Stomach (tissue), 9 donors: Measurements from ENCODE around the gene TCTN1. TPM values are rescaled to one million over a fixed set of nuclear protein-coding genes. Genes with fewer than 3 reads are reported as not detected.

Experiments used
- DNase-seq, 2 donors: peaks; one replicate each; pipeline versions ENCODE4 v3.0.0 to v3.0.0-alpha.2; 2013 to 2019
- H3K27ac ChIP-seq, 5 donors: fragments of 200-600 bp in 4 of 5; sonication (generic) in 4 of 5; one replicate each; pipeline ENCODE4 v1.5.1; 2013 to 2019; ENCODE audit warnings: mild to moderate bottlenecking in 1 of 5, moderate library complexity in 1 of 5
- H3K27me3 ChIP-seq, 3 donors: fragments of 200-600 bp; sonication (generic); one replicate each; pipeline ENCODE4 v1.5.1; 2017 to 2019; ENCODE audit warnings: mixed run types in 1 of 3
- H3K36me3 ChIP-seq, 4 donors: fragments of 200-600 bp; sonication (generic); 1 replicate in 3 of 4; 2 replicates in 1 of 4; pipeline ENCODE4 v1.5.1; 2016 to 2019
- H3K4me1 ChIP-seq, 4 donors: fragments of 200-600 bp; sonication (generic); one replicate each; pipeline ENCODE4 v1.5.1; 2016 to 2019
- H3K4me3 ChIP-seq, 4 donors: fragments of 200-600 bp; sonication (generic) in 3 of 4; one replicate each; pipeline ENCODE4 v1.5.1; 2016 to 2019; ENCODE audit warnings: mild to moderate bottlenecking in 1 of 4
- H3K9me3 ChIP-seq, 4 donors: fragments of 200-600 bp; sonication (generic); one replicate each; pipeline ENCODE4 v1.5.1; 2016 to 2019
- CTCF ChIP-seq, 7 experiments: fragments of 450-650 bp in 4 of 7; fragments of 200-600 bp in 3 of 7; sonication (generic) in 3 of 7; IDR thresholded peaks; one replicate each; pipeline ENCODE4 v1.5.1; 2016 to 2019; ENCODE audit warnings: antibody characterized with exemption in 7 of 7, control low read depth in 2 of 7, mild to moderate bottlenecking in 1 of 7
- EP300 ChIP-seq: sonication (generic); formaldehyde crosslinking; IDR thresholded peaks from one replicate; pipeline ENCODE4 v1.6.1; 2017; ENCODE audit warnings: antibody characterized with exemption
- POLR2AphosphoS5 ChIP-seq, 3 donors: sonication (generic); formaldehyde crosslinking; IDR thresholded peaks; one replicate each; pipeline ENCODE4 v1.6.1; 2016; ENCODE audit warnings: antibody characterized with exemption in 3 of 3
- WGBS, 5 donors: extraction: QIAGEN DNeasy Blood & Tissue Kit in 3 of 5; methylation state at CpG; one replicate each; pipeline versions ENCODE4 v1.1.5 to v1.1.7; 2013 to 2018; 5-methylcytosine and 5-hydroxymethylcytosine counted together
- intact Hi-C: fragments of 100-400 bp; cut with DNase I; formaldehyde crosslinking; loops from one replicate; pipeline ENCODE4 v1.15.1; 2023; ENCODE audit warnings: low total_unique reads
- polyA plus RNA-seq, 3 donors: library from polyadenylated mRNA; stranded (reverse); fragments of 200-250 nt; gene quantifications; one replicate each; pipeline ENCODE4 v1.2.3, GENCODE V29; 2013
- small RNA-seq, 4 donors: library from RNA; depleted of rRNA; stranded (forward); fragments of <200 nt; gene quantifications; one replicate each; pipeline ENCODE3, GENCODE V24; 2016
- total RNA-seq, 5 donors: library from RNA; depleted of rRNA; stranded (reverse); fragments of >200 nt; gene quantifications; one replicate each; pipeline versions ENCODE4 v1.1.0 to v1.2.3, GENCODE V29; 2014 to 2016
- donor health status: healthy with polysubstance abuse.
- donor health status: Bipolar disorder and iron deficiency.
- donor health status: healthy.

Gene TCTN1
- total and polyA plus RNA-seq, 8 donors, result 5.3 to 60.0 (median 13.9) TPM

GRCh38 chr12:110698171-110698902 lies 84.4 kb downstream of the TCTN1 start:
- peak overlapping the region; percentile 15 to 32 (median 22) for H3K4me3 ChIP-seq
- WGBS, 5 donors, result 24 to 39% (median 33%) methylated on average over 18 to 20 of the region's 20 CpGs
- peak overlapping the region; percentile 7 to 73 (median 53) for H3K27ac ChIP-seq
- no peaks in the 10 kb centered on the region for H3K36me3 ChIP-seq
- intact Hi-C loops, result loop anchor here (10.0 kb wide), 1 partner anchor 84 kb away; the partner anchor contains the start of gene TCTN1
- no peaks in the 10 kb centered on the region for H3K27me3 ChIP-seq
- H3K9me3 ChIP-seq, result no peaks in the 10 kb centered on the region
- DNase-seq, result peak; percentile 81 to 92
- H3K4me1 ChIP-seq, result peaks cover 6 to 37% (median 14%) of the 10 kb centered on the region in 4 donors
- TF ChIP-seq CTCF (IDR thresholded peaks at IDR 0.05), result peak in 5 of 7 experiments; percentile 54 to 79 (median 68)
- TF ChIP-seq POLR2AphosphoS5 (IDR thresholded peaks at IDR 0.05), result peak in 2 of 3 donors; percentile 22 to 37
- no peak for TF ChIP-seq EP300

Small RNA genes lying within 50 kb of the gene (small RNA-seq; reads per million reads assigned to genes)
- 0 reads per million in 4 donors for gene RN7SL387P

Other genes with a start within 250 kb of the TCTN1 start
- 10 to 100 TPM; 40.6 to 88.7 (median 53.9) TPM for gene ANAPC7, start 210.4 kb upstream of the TCTN1 start, total RNA-seq
- 10 to 100 TPM; 13.0 to 45.1 (median 17.6) TPM for gene ANAPC7, start 210.4 kb upstream of the TCTN1 start, polyA plus RNA-seq
- 100 to 1,000 TPM in 3 of 5 donors, 10 to 100 TPM in 2; 44.0 to 220 (median 148) TPM for gene ARPC3, start 163.8 kb upstream of the TCTN1 start, total RNA-seq
- gene ARPC3, start 163.8 kb upstream of the TCTN1 start, polyA plus RNA-seq, result 100 to 1,000 TPM; 355 to 561 (median 368) TPM
- gene GPN3, start 145.9 kb upstream of the TCTN1 start, total RNA-seq, result 10 to 100 TPM in 2 of 5 donors, 1 to 10 TPM in 2, not detected in 1; 7.6 to 21.6 (median 13.6) TPM
- 10 to 100 TPM; 20.3 to 29.1 (median 21.1) TPM for gene GPN3, start 145.9 kb upstream of the TCTN1 start, polyA plus RNA-seq
- gene FAM216A, start 145.3 kb upstream of the TCTN1 start, total RNA-seq, result 10 to 100 TPM in 1 of 5 donors, 1 to 10 TPM in 2, not detected in 2; 3.8 to 19.3 (median 8.6) TPM
- gene FAM216A, start 145.3 kb upstream of the TCTN1 start, polyA plus RNA-seq, result 1 to 10 TPM; 4.5 to 6.5 (median 4.6) TPM
- gene VPS29, start 112.0 kb upstream of the TCTN1 start, total RNA-seq, result 100 to 1,000 TPM in 3 of 5 donors, 10 to 100 TPM in 1, 1 to 10 TPM in 1; 7.8 to 192 (median 101) TPM
- gene VPS29, start 112.0 kb upstream of the TCTN1 start, polyA plus RNA-seq, result 100 to 1,000 TPM; 160 to 185 (median 167) TPM
- under 1 TPM in 2 of 5 donors, not detected in 3; 0.58 to 0.73 TPM for gene RAD9B, start 111.8 kb upstream of the TCTN1 start, total RNA-seq
- under 1 TPM; 0.23 to 0.31 (median 0.25) TPM for gene RAD9B, start 111.8 kb upstream of the TCTN1 start, polyA plus RNA-seq
- gene PPTC7, start 30.8 kb upstream of the TCTN1 start, total RNA-seq, result 10 to 100 TPM; 14.6 to 46.4 (median 31.0) TPM
- gene PPTC7, start 30.8 kb upstream of the TCTN1 start, polyA plus RNA-seq, result 10 to 100 TPM in 1 of 3 donors, 1 to 10 TPM in 2; 8.2 to 10.7 (median 8.3) TPM
- gene HVCN1, start 75.0 kb downstream of the TCTN1 start, total RNA-seq, result 1 to 10 TPM in 3 of 5 donors, not detected in 2; 1.3 to 7.0 (median 5.1) TPM
- gene HVCN1, start 75.0 kb downstream of the TCTN1 start, polyA plus RNA-seq, result 1 to 10 TPM; 3.7 to 5.5 (median 4.4) TPM
- 100 to 1,000 TPM in 2 of 5 donors, 10 to 100 TPM in 3; 44.9 to 205 (median 88.7) TPM for gene PPP1CC, start 128.8 kb downstream of the TCTN1 start, total RNA-seq
- gene PPP1CC, start 128.8 kb downstream of the TCTN1 start, polyA plus RNA-seq, result 100 to 1,000 TPM in 1 of 3 donors, 10 to 100 TPM in 2; 59.2 to 129 (median 91.8) TPM
- gene CCDC63, start 232.9 kb downstream of the TCTN1 start, total RNA-seq, result not detected
- not detected for gene CCDC63, start 232.9 kb downstream of the TCTN1 start, polyA plus RNA-seq